HepG2 (cell line): ENCODE data around the gene B4GALT5. TPM values are rescaled to one million over a fixed set of nuclear protein-coding genes. Genes with fewer than 3 reads are reported as not detected.
A peak's percentile ranks its signal among the peaks of the same experiment; 100 is the strongest.

Source experiments
- GATAD2A ChIP-seq: IDR thresholded peaks from 2 replicates; pipeline ENCODE4 v1.6.1; 2016
- HMG20A ChIP-seq: IDR thresholded peaks from 2 replicates; pipeline ENCODE4 v1.6.1; 2016; ENCODE audit warnings: borderline replicate concordance
- HMGA1 ChIP-seq: sonication (generic); formaldehyde crosslinking; conservative IDR thresholded peaks from 2 replicates; pipeline ENCODE4 v1.4.0; 2020; ENCODE audit warnings: missing genetic modification reagents
- KDM1A ChIP-seq: IDR thresholded peaks from 2 replicates; pipeline ENCODE4 v1.6.1; 2016; ENCODE audit warnings: missing compliant biosample characterization
- KLF11 ChIP-seq: IDR thresholded peaks from 2 replicates; pipeline ENCODE4 v1.6.1; 2016; ENCODE audit warnings: missing compliant biosample characterization
- MNT ChIP-seq: fragments of 450-650 bp; IDR thresholded peaks from 2 replicates; pipeline ENCODE4 v1.6.1; 2016
- NFKBIZ ChIP-seq: IDR thresholded peaks from 2 replicates; pipeline ENCODE4 v1.6.1; 2018; ENCODE audit warnings: missing genetic modification reagents, missing compliant biosample characterization
- PITX1 ChIP-seq: sonication (generic); formaldehyde crosslinking; IDR thresholded peaks from 2 replicates; pipeline ENCODE4 v1.5.1; 2020; ENCODE audit warnings: mild to moderate bottlenecking, missing genetic modification reagents
- REPIN1 ChIP-seq: sonication (generic); formaldehyde crosslinking; IDR thresholded peaks from 2 replicates; pipeline ENCODE4 v1.8.0; 2022; ENCODE audit warnings: missing genetic modification reagents, low read depth, mild to moderate bottlenecking, borderline replicate concordance
- SALL1 ChIP-seq: sonication (generic); formaldehyde crosslinking; IDR thresholded peaks from 2 replicates; pipeline ENCODE4 v1.8.0; 2022; ENCODE audit warnings: mild to moderate bottlenecking, missing genetic modification reagents
- SOX13 ChIP-seq, 3 experiments: fragments of 450-650 bp in 1 of 3; sonication (generic) in 1 of 3; formaldehyde crosslinking in 1 of 3; IDR thresholded peaks in 2 of 3; conservative IDR thresholded peaks in 1 of 3; 2 replicates each; pipeline versions ENCODE4 v1.5.0 to v1.6.1; 2016 to 2020; ENCODE audit warnings: antibody characterized with exemption in 1 of 3, mild to moderate bottlenecking in 1 of 3, missing compliant biosample characterization in 1 of 3, missing genetic modification reagents in 1 of 3, moderate library complexity in 1 of 3
- ZFP91 ChIP-seq: sonication (generic); formaldehyde crosslinking; IDR thresholded peaks from 2 replicates; pipeline ENCODE4 v1.9.0; 2022; ENCODE audit warnings: missing genetic modification reagents, mild to moderate bottlenecking, borderline replicate concordance
- ZNF205 ChIP-seq: IDR thresholded peaks from 2 replicates; pipeline ENCODE4 v1.6.1; 2018; ENCODE audit warnings: missing biosample characterization, missing genetic modification reagents
- ZNF331 ChIP-seq: sonication (generic); formaldehyde crosslinking; IDR thresholded peaks from 2 replicates; pipeline ENCODE4 v1.4.0; 2020; ENCODE audit warnings: missing genetic modification reagents
- polyA plus RNA-seq, 8 experiments: library from polyadenylated mRNA; depleted of rRNA in 3 of 8; stranded (reverse) in 7 of 8; unstranded in 1 of 8; fragments of >200 nt; fragmentation: Illumina TruSeq in 4 of 8; extraction: Trizol in 4 of 8; gene quantifications; 2 replicates each; pipeline versions ENCODE4 v1.2.1 to v1.2.3, GENCODE V29; 2011 to 2016; ENCODE audit warnings: low read depth in 4 of 8, missing spikeins in 1 of 8, mixed read lengths in 1 of 8; ENCODE audit not compliant: insufficient read depth in 1 of 8
- total RNA-seq, 5 experiments: library from RNA; depleted of rRNA; stranded (reverse); fragments of >200 nt; fragmentation: Illumina TruSeq; extraction: Trizol; gene quantifications; 2 replicates each; pipeline ENCODE4 v1.2.3, GENCODE V29; 2016; ENCODE audit warnings: low read depth in 1 of 5
- TF ChIP-seq, protein P1 (sequence below): sonication (generic); formaldehyde crosslinking; IDR thresholded peaks from 2 replicates; pipeline ENCODE4 v1.4.0; 2020; ENCODE audit warnings: mild to moderate bottlenecking, missing genetic modification reagents
- TF ChIP-seq, protein P2 (sequence below): sonication (generic); formaldehyde crosslinking; IDR thresholded peaks from 2 replicates; pipeline ENCODE4 v1.4.0; 2020; ENCODE audit warnings: missing genetic modification reagents, borderline replicate concordance

Gene B4GALT5
- total and polyA plus RNA-seq, 2 of the 13 experiments (the other 11 are each of a cell fraction or from before 2014, with no cell fraction given) = 27.3 to 30.9 TPM

GRCh38 chr20:49675368-49676151, 38.1 kb downstream of the B4GALT5 start (continued):
- TF ChIP-seq, protein P1, sequence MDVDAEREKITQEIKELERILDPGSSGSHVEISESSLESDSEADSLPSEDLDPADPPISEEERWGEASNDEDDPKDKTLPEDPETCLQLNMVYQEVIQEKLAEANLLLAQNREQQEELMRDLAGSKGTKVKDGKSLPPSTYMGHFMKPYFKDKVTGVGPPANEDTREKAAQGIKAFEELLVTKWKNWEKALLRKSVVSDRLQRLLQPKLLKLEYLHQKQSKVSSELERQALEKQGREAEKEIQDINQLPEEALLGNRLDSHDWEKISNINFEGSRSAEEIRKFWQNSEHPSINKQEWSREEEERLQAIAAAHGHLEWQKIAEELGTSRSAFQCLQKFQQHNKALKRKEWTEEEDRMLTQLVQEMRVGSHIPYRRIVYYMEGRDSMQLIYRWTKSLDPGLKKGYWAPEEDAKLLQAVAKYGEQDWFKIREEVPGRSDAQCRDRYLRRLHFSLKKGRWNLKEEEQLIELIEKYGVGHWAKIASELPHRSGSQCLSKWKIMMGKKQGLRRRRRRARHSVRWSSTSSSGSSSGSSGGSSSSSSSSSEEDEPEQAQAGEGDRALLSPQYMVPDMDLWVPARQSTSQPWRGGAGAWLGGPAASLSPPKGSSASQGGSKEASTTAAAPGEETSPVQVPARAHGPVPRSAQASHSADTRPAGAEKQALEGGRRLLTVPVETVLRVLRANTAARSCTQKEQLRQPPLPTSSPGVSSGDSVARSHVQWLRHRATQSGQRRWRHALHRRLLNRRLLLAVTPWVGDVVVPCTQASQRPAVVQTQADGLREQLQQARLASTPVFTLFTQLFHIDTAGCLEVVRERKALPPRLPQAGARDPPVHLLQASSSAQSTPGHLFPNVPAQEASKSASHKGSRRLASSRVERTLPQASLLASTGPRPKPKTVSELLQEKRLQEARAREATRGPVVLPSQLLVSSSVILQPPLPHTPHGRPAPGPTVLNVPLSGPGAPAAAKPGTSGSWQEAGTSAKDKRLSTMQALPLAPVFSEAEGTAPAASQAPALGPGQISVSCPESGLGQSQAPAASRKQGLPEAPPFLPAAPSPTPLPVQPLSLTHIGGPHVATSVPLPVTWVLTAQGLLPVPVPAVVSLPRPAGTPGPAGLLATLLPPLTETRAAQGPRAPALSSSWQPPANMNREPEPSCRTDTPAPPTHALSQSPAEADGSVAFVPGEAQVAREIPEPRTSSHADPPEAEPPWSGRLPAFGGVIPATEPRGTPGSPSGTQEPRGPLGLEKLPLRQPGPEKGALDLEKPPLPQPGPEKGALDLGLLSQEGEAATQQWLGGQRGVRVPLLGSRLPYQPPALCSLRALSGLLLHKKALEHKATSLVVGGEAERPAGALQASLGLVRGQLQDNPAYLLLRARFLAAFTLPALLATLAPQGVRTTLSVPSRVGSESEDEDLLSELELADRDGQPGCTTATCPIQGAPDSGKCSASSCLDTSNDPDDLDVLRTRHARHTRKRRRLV (CRISPR knock-in tag) = peak; percentile 52; the same call in 1 of the 2 replicates
- TF ChIP-seq REPIN1 (0 out of 2 replicates have a peak, but pooled peaks have one; percentile 27), KDM1A (CRISPR knock-in tag) (no peak; the same call in 1 of the 2 replicates), SOX13 (IDR thresholded peaks at IDR 0.05) (0 out of 2 replicates have a peak, but pooled peaks have one; percentile 32), SOX13 (CRISPR knock-in tag; conservative IDR thresholded peaks at IDR 0.05 in 1 of 2, IDR thresholded peaks at IDR 0.05 in 1 of 2) (peak in 1 of 2 experiments; percentile 60; a peak in 1 of 4 replicates), HMGA1 (CRISPR knock-in tag) (no peak), SALL1 (CRISPR knock-in tag) (peak; percentile 64), NFKBIZ (CRISPR knock-in tag) (peak; percentile 78), MNT (no peak), ZNF331 (peak; percentile 64; the same call in 1 of the 2 replicates), GATAD2A (CRISPR knock-in tag) (peak; percentile 78), KLF11 (CRISPR knock-in tag) (peak; percentile 58; the same call in 1 of the 2 replicates), ZFP91 (CRISPR knock-in tag) (no peak), HMG20A (CRISPR knock-in tag) (peak; percentile 56; the same call in 1 of the 2 replicates), PITX1 (peak; percentile 49; the same call in 1 of the 2 replicates), ZNF205 (CRISPR knock-in tag) (peak; percentile 51; the same call in 1 of the 2 replicates)
- TF ChIP-seq, protein P2, sequence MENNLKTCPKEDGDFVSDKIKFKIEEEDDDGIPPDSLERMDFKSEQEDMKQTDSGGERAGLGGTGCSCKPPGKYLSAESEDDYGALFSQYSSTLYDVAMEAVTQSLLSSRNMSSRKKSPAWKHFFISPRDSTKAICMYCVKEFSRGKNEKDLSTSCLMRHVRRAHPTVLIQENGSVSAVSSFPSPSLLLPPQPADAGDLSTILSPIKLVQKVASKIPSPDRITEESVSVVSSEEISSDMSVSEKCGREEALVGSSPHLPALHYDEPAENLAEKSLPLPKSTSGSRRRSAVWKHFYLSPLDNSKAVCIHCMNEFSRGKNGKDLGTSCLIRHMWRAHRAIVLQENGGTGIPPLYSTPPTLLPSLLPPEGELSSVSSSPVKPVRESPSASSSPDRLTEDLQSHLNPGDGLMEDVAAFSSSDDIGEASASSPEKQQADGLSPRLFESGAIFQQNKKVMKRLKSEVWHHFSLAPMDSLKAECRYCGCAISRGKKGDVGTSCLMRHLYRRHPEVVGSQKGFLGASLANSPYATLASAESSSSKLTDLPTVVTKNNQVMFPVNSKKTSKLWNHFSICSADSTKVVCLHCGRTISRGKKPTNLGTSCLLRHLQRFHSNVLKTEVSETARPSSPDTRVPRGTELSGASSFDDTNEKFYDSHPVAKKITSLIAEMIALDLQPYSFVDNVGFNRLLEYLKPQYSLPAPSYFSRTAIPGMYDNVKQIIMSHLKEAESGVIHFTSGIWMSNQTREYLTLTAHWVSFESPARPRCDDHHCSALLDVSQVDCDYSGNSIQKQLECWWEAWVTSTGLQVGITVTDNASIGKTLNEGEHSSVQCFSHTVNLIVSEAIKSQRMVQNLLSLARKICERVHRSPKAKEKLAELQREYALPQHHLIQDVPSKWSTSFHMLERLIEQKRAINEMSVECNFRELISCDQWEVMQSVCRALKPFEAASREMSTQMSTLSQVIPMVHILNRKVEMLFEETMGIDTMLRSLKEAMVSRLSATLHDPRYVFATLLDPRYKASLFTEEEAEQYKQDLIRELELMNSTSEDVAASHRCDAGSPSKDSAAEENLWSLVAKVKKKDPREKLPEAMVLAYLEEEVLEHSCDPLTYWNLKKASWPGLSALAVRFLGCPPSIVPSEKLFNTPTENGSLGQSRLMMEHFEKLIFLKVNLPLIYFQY (CRISPR knock-in tag) = 0 out of 2 replicates have a peak, but pooled peaks have one; percentile 49
